ENCODE data around the gene BMF. TPM values are rescaled to one million over a fixed set of nuclear protein-coding genes. Genes with fewer than 3 reads are reported as not detected.

BMF gene
- total and polyA plus RNA-seq, 4 donors, result 0.63 to 10.2 (median 4.0) TPM

DNA sequence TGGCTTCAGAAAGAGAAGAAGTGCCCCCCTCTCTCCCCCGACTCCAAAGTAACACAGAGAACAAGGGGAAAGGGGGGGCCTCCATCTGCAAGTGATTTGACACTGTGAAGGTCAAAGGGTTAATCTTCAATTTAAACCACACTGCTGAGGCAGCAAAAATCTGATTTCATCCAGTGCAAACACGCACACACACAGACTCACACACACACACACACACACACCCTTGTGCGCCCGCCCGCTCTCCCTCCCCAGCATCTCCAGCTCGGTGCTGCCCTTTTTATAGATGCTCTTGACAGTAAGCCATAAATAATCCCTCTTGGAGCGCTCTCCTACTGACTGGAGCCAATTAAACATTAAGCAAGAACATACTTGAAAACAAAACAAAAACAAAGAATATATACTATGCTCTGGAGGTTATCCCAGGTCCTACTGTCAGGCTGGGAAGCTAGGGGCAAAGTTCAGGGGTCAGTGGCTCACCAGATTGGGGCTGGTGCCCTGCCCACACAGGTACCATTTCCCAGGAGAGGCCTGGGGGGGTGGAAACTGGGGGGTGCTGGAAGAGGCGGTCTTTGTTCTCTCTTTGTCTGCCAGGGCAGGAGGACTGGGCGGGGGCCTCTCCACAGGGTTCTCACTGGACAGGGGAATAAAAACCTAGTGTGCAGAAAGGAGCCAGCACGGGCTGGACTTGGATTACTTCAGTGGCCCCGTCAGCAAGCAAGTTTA lies 16.3 kb downstream of the BMF start:
- no peaks in the 10 kb centered on the region for H3K27me3 ChIP-seq (ENCODE audit: control insufficient read depth in 4 of 4, insufficient read depth in 4 of 4, low read length in 3 of 4)
- WGBS, result 17% methylated on average over 11 of the region's 11 CpGs
- DNase-seq (ENCODE audit: low spot score), result peak; percentile 63
- no peak overlapping the region for H3K9ac ChIP-seq (ENCODE audit: low read depth in 1 of 2, low read length in 2 of 2)
- H3K36me3 ChIP-seq (ENCODE audit: control insufficient read depth in 4 of 4, insufficient read depth in 3 of 4, low read depth in 1 of 4, low read length in 3 of 4), result no peaks in the 10 kb centered on the region
- H3K4me3 ChIP-seq (ENCODE audit: low read depth in 1 of 3, low read length in 3 of 3), result no peak overlapping the region
- H3K27ac ChIP-seq (ENCODE audit: low read depth in 1 of 2, low read length in 2 of 2), result peak overlapping the region; percentile 59 to 68
- H3K4me1 ChIP-seq (ENCODE audit: control insufficient read depth in 4 of 4, insufficient read depth in 4 of 4, low read length in 3 of 4), result peaks cover 25 to 50% (median 40%) of the 10 kb centered on the region in 4 donors
- H3K9me3 ChIP-seq (ENCODE audit: control insufficient read depth in 4 of 4, low read length in 3 of 4), result no peaks in the 10 kb centered on the region
- TF ChIP-seq YY1 (IDR thresholded peaks at IDR 0.05) (peak; percentile 41), FOXA2 (IDR thresholded peaks at IDR 0.05) (peak; percentile 20), HNF4G (IDR thresholded peaks at IDR 0.05) (peak; percentile 80), TAF1 (conservative IDR thresholded peaks at IDR 0.05) (no peak), ZBTB33 (IDR thresholded peaks at IDR 0.05) (peak; percentile 80), EGR1 (IDR thresholded peaks at IDR 0.05; ENCODE audit: low read depth in 2 of 2) (peak in 1 of 2 donors; percentile 50), HNF4A (conservative IDR thresholded peaks at IDR 0.05) (peak; percentile 95 to 96), CTCF (IDR thresholded peaks at IDR 0.05; ENCODE audit: low read depth, low read length, missing input control) (no peak), RAD21 (IDR thresholded peaks at IDR 0.05) (peak; percentile 45 to 63), SP1 (IDR thresholded peaks at IDR 0.05) (peak; percentile 91), RXRA (IDR thresholded peaks at IDR 0.05) (peak; percentile 98 to 99), FOXA1 (IDR thresholded peaks at IDR 0.05) (no peak), REST (IDR thresholded peaks at IDR 0.05) (peak; percentile 49), ATF3 (IDR thresholded peaks at IDR 0.05) (no peak), GABPA (IDR thresholded peaks at IDR 0.05 in 1 of 2, conservative IDR thresholded peaks at IDR 0.05 in 1 of 2) (peak in 1 of 2 donors; percentile 52), JUND (IDR thresholded peaks at IDR 0.05) (peak in 1 of 2 donors; percentile 82), NR2F2 (IDR thresholded peaks at IDR 0.05) (peak; percentile 94)
- TF ChIP-seq, protein P1, sequence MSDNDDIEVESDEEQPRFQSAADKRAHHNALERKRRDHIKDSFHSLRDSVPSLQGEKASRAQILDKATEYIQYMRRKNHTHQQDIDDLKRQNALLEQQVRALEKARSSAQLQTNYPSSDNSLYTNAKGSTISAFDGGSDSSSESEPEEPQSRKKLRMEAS (IDR thresholded peaks at IDR 0.05), result peak; percentile 53
